ENCODE results near the gene EPN3. TPM values are rescaled to one million over a fixed set of nuclear protein-coding genes. Genes with fewer than 3 reads are reported as not detected.
A peak's percentile ranks its signal among the peaks of the same experiment; 100 is the strongest.

The EPN3 gene
- total RNA-seq, 2 experiments from 2014 or later, result not detected

DNA sequence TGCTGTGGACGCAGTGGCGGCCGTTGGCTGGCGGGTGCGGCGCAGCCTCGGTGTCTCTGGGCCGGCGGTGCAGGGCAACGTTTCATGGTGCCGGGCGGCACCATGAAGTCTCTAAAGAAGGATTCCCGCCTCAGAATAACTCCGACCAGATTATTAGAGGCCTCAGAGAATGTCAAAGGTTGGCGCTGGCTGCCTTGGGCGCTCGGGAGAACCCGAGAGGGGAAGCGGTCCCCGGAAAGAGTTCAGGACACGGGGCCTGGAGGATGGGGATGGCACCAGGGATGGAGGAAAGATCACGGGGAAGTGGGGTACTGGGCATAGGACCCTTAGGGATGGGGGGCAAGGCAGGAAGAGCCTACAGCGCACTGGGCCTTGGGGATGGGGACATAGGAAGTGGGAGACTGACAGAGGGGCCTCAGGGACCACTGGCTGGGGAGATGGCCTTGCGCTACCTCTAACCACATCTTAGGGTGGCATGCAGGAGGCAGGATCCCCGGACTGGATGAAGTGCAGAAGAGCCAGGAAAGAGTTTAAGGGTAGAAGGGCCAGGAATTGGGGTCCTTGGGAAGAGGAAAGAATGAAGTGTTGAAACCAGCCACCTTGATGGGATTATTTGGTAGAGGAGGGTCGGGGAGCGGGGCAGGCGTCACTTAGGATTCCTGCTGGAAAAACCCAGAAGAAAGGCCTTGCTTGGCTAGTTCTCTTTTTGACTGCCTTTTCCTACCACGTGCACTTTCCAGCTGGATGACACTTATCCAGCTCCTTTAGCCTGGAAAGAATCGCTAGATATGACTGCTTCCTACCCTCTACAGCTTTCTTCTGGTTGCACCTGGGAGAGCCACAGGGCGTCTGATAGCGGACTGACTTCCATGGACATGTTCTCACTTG is 23.7 kb upstream of the EPN3 start:
- no peak for DNase-seq
- Mint-ChIP-seq H3K36me3 (ENCODE audit: low read depth) (peaks cover 8% of the 10 kb centered on the region), H3K27ac (peak overlapping the region; percentile 89), H3K4me1 (ENCODE audit: low read depth) (peaks cover 50% of the 10 kb centered on the region), H3K27me3 (no peaks in the 10 kb centered on the region), H3K4me3 (peak overlapping the region; percentile 97), H3K9me3 (no peaks in the 10 kb centered on the region)
- TF ChIP-seq, protein P1, sequence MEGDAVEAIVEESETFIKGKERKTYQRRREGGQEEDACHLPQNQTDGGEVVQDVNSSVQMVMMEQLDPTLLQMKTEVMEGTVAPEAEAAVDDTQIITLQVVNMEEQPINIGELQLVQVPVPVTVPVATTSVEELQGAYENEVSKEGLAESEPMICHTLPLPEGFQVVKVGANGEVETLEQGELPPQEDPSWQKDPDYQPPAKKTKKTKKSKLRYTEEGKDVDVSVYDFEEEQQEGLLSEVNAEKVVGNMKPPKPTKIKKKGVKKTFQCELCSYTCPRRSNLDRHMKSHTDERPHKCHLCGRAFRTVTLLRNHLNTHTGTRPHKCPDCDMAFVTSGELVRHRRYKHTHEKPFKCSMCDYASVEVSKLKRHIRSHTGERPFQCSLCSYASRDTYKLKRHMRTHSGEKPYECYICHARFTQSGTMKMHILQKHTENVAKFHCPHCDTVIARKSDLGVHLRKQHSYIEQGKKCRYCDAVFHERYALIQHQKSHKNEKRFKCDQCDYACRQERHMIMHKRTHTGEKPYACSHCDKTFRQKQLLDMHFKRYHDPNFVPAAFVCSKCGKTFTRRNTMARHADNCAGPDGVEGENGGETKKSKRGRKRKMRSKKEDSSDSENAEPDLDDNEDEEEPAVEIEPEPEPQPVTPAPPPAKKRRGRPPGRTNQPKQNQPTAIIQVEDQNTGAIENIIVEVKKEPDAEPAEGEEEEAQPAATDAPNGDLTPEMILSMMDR (IDR thresholded peaks at IDR 0.05), result no peak
- CTCF ChIA-PET, result interaction anchor here (1.7 to 2.6 kb wide), 2 partner anchors 30 to 112 kb away, joined by 7 to 12 read pairs; partner anchors contain the start of genes LRRC59 and RSAD1
- intact Hi-C loops (cut with micrococcal nuclease), result no loop called here
- ATAC-seq, result no peak
- POLR2A ChIA-PET, result interaction anchor here (0.8 kb wide), 1 partner anchor 29 kb away, joined by 4 read pairs; the partner anchor contains the start of gene RSAD1

GRCh38 chr17:50511058-50511457 is 21.5 kb upstream of the EPN3 start:
- no peak overlapping the region for H3K4me3 Mint-ChIP-seq

DNA sequence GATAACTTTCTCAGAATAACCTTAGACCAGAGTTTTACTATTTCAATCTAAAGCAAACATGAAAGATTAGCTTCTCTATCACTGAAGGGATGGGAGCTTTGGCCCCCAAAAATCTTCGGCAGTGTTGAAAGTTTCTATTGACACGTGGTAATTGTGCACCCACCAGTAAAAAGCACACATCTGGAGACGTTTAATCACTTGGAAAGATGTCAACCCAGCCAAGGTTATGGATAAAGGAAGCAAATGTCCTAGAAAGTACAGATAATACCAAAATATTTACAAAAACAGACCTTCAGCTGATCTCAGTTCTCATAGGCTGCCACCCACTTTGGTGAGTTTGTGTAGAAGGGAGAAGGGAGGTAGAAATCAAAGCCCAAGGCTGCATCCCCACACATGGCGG is 19.0 kb upstream of the EPN3 start:
- peaks cover 8% of the 10 kb centered on the region for H3K36me3 Mint-ChIP-seq (ENCODE audit: low read depth)
- no peaks in the 10 kb centered on the region for H3K9me3 Mint-ChIP-seq
- CTCF ChIA-PET, result interaction anchor here (0.6 kb wide), 1 partner anchor 474 kb away, joined by 3 read pairs; no protein-coding TSS in a partner anchor
- DNase-seq (no peak), ATAC-seq (no peak)
- TF ChIP-seq, protein P1 (IDR thresholded peaks at IDR 0.05), result no peak
- H3K27ac Mint-ChIP-seq, result no peak overlapping the region
- H3K27me3 Mint-ChIP-seq, result no peaks in the 10 kb centered on the region
- H3K4me3 Mint-ChIP-seq, result no peak overlapping the region
- intact Hi-C loops (cut with micrococcal nuclease), result no loop called here
- POLR2A ChIA-PET, result interaction anchor here (1.2 kb wide), 1 partner anchor 34 kb away, joined by 3 read pairs; no protein-coding TSS in a partner anchor
- peaks cover 32% of the 10 kb centered on the region for H3K4me1 Mint-ChIP-seq (ENCODE audit: low read depth)

More at GRCh38 chr17:50511058-50511457, 21.5 kb upstream of the EPN3 start:
- H3K27me3 Mint-ChIP-seq, result no peaks in the 10 kb centered on the region
- H3K4me1 Mint-ChIP-seq (ENCODE audit: low read depth), result peaks cover 37% of the 10 kb centered on the region
- H3K27ac Mint-ChIP-seq, result peak overlapping the region; percentile 79
- intact Hi-C loops (cut with micrococcal nuclease), result no loop called here
- peaks cover 8% of the 10 kb centered on the region for H3K36me3 Mint-ChIP-seq (ENCODE audit: low read depth)
- no peaks in the 10 kb centered on the region for H3K9me3 Mint-ChIP-seq
- peak; percentile 76 for ATAC-seq
- ChIA-PET CTCF (interaction anchor here (0.8 to 2.6 kb wide), 4 partner anchors 9 to 115 kb away, joined by 3 to 7 read pairs (median 5); partner anchors contain the start of gene LRRC59), POLR2A (interaction anchor here (0.8 to 1.5 kb wide), 4 partner anchors 10 to 356 kb away, joined by 3 to 6 read pairs (median 4); partner anchors contain the start of gene TOB1)
- peak; percentile 78 for DNase-seq
- TF ChIP-seq, protein P1 (IDR thresholded peaks at IDR 0.05), result no peak

DNA sequence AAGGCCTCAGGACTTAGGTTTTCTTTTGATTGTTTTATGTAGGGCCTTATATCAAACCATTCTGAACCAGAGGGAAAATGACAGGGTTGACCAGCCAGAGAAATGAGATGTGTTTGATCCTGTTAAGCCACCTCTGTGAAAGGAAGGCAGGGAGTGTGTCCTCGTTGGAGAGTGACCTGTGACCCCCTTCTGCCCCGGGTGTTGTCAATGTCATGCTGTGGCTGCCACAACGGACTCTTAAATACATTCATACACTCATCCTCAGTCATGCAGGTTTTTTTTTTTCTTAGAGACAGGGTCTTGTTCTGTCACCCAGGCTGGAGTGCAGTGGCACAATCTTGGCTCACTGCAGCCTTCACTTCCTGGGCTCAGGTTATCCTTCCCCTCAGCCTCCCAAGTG is 18.1 kb upstream of the EPN3 start:
- Mint-ChIP-seq H3K9me3 (no peaks in the 10 kb centered on the region), H3K27ac (no peak overlapping the region), H3K4me3 (no peak overlapping the region), H3K27me3 (no peaks in the 10 kb centered on the region), H3K36me3 (ENCODE audit: low read depth) (peaks cover 4% of the 10 kb centered on the region), H3K4me1 (ENCODE audit: low read depth) (peaks cover 26% of the 10 kb centered on the region)
- no peak for ATAC-seq
- ChIA-PET POLR2A (interaction anchor here (1.2 kb wide), 1 partner anchor 31 kb away, joined by 3 read pairs; no protein-coding TSS in a partner anchor), CTCF (interaction anchor here (1.1 to 1.2 kb wide), 2 partner anchors 13 to 31 kb away, joined by 3 to 7 read pairs; no protein-coding TSS in a partner anchor)
- intact Hi-C loops (cut with micrococcal nuclease), result no loop called here
- no peak for DNase-seq
- TF ChIP-seq, protein P1 (IDR thresholded peaks at IDR 0.05), result no peak

Data from activated CD8-positive, alpha-beta T cell treated with anti-CD3 and anti-CD28 coated beads for 36 hours (primary cell).